ENCODE data around the gene DAAM2.

DAAM2 gene

GRCh38 chr6:39770446-39770845 is 21.7 kb upstream of the DAAM2 start:
- no peaks in the 10 kb centered on the region for H3K9me3 ChIP-seq (ENCODE audit: control insufficient read depth, low read length)
- H3K27me3 ChIP-seq (ENCODE audit: control insufficient read depth, insufficient read depth, low read length): no peaks in the 10 kb centered on the region
- no peak overlapping the region for H3K9ac ChIP-seq (ENCODE audit: low read length)
- H3K4me1 ChIP-seq (ENCODE audit: control insufficient read depth, insufficient read depth, low read length): peaks cover 6% of the 10 kb centered on the region
- no peak overlapping the region for H3K4me3 ChIP-seq (ENCODE audit: low read length)
- H3K36me3 ChIP-seq (ENCODE audit: control insufficient read depth, insufficient read depth, low read length): no peaks in the 10 kb centered on the region

GRCh38 chr6:39772559-39773273 is 19.5 kb upstream of the DAAM2 start:
- H3K9me3 ChIP-seq (ENCODE audit: control insufficient read depth, low read length): no peaks in the 10 kb centered on the region
- H3K9ac ChIP-seq (ENCODE audit: low read length): no peak overlapping the region
- H3K27me3 ChIP-seq (ENCODE audit: control insufficient read depth, insufficient read depth, low read length): no peaks in the 10 kb centered on the region
- H3K4me3 ChIP-seq (ENCODE audit: low read length): no peak overlapping the region
- no peaks in the 10 kb centered on the region for H3K36me3 ChIP-seq (ENCODE audit: control insufficient read depth, insufficient read depth, low read length)
- peaks cover 9% of the 10 kb centered on the region for H3K4me1 ChIP-seq (ENCODE audit: control insufficient read depth, insufficient read depth, low read length)

- Histone ChIP-seq H3K4me3 (ENCODE audit: low read length) (no peak overlapping the region), H3K4me1 (ENCODE audit: control insufficient read depth, insufficient read depth, low read length) (peaks cover 9% of the 10 kb centered on the region)
These were observed 18.4 kb upstream of the DAAM2 start for GRCh38 chr6:39773782-39774181.

GRCh38 chr6:39776581-39776980 is 15.6 kb upstream of the DAAM2 start:
- no peaks in the 10 kb centered on the region for H3K27me3 ChIP-seq (ENCODE audit: control insufficient read depth, insufficient read depth, low read length)
- peaks cover 9% of the 10 kb centered on the region for H3K4me1 ChIP-seq (ENCODE audit: control insufficient read depth, insufficient read depth, low read length)
- H3K36me3 ChIP-seq (ENCODE audit: control insufficient read depth, insufficient read depth, low read length): no peaks in the 10 kb centered on the region
- H3K9ac ChIP-seq (ENCODE audit: low read length): no peak overlapping the region
- no peaks in the 10 kb centered on the region for H3K9me3 ChIP-seq (ENCODE audit: control insufficient read depth, low read length)
- H3K4me3 ChIP-seq (ENCODE audit: low read length): no peak overlapping the region

More at GRCh38 chr6:39773782-39774181, 18.4 kb upstream of the DAAM2 start:
- Histone ChIP-seq H3K27me3 (ENCODE audit: control insufficient read depth, insufficient read depth, low read length) (no peaks in the 10 kb centered on the region), H3K9ac (ENCODE audit: low read length) (no peak overlapping the region), H3K9me3 (ENCODE audit: control insufficient read depth, low read length) (no peaks in the 10 kb centered on the region), H3K36me3 (ENCODE audit: control insufficient read depth, insufficient read depth, low read length) (no peaks in the 10 kb centered on the region)

GRCh38 chr6:39777218-39777617 is 15.0 kb upstream of the DAAM2 start:
- no peak overlapping the region for H3K9ac ChIP-seq (ENCODE audit: low read length)
- H3K27me3 ChIP-seq (ENCODE audit: control insufficient read depth, insufficient read depth, low read length): no peaks in the 10 kb centered on the region
- no peaks in the 10 kb centered on the region for H3K9me3 ChIP-seq (ENCODE audit: control insufficient read depth, low read length)
- H3K4me3 ChIP-seq (ENCODE audit: low read length): no peak overlapping the region
- no peaks in the 10 kb centered on the region for H3K36me3 ChIP-seq (ENCODE audit: control insufficient read depth, insufficient read depth, low read length)
- peaks cover 9% of the 10 kb centered on the region for H3K4me1 ChIP-seq (ENCODE audit: control insufficient read depth, insufficient read depth, low read length)

GRCh38 chr6:39777661-39778060 is 14.5 kb upstream of the DAAM2 start:
- Histone ChIP-seq H3K4me3 (ENCODE audit: low read length) (no peak overlapping the region), H3K9ac (ENCODE audit: low read length) (no peak overlapping the region)

GRCh38 chr6:39778581-39779255 is 13.5 kb upstream of the DAAM2 start:
- Histone ChIP-seq H3K27me3 (ENCODE audit: control insufficient read depth, insufficient read depth, low read length) (no peaks in the 10 kb centered on the region), H3K4me1 (ENCODE audit: control insufficient read depth, insufficient read depth, low read length) (peaks cover 9% of the 10 kb centered on the region), H3K4me3 (ENCODE audit: low read length) (no peak overlapping the region), H3K9me3 (ENCODE audit: control insufficient read depth, low read length) (no peaks in the 10 kb centered on the region), H3K9ac (ENCODE audit: low read length) (no peak overlapping the region), H3K36me3 (ENCODE audit: control insufficient read depth, insufficient read depth, low read length) (no peaks in the 10 kb centered on the region)

More at GRCh38 chr6:39777661-39778060, 14.5 kb upstream of the DAAM2 start:
- Histone ChIP-seq H3K9me3 (ENCODE audit: control insufficient read depth, low read length) (no peaks in the 10 kb centered on the region), H3K36me3 (ENCODE audit: control insufficient read depth, insufficient read depth, low read length) (no peaks in the 10 kb centered on the region), H3K27me3 (ENCODE audit: control insufficient read depth, insufficient read depth, low read length) (no peaks in the 10 kb centered on the region), H3K4me1 (ENCODE audit: control insufficient read depth, insufficient read depth, low read length) (peaks cover 9% of the 10 kb centered on the region)

GRCh38 chr6:39785281-39785680 is 6.9 kb upstream of the DAAM2 start:
- no peaks in the 10 kb centered on the region for H3K9me3 ChIP-seq (ENCODE audit: control insufficient read depth, low read length)
- no peaks in the 10 kb centered on the region for H3K4me1 ChIP-seq (ENCODE audit: control insufficient read depth, insufficient read depth, low read length)
- H3K27me3 ChIP-seq (ENCODE audit: control insufficient read depth, insufficient read depth, low read length): no peaks in the 10 kb centered on the region
- no peak overlapping the region for H3K4me3 ChIP-seq (ENCODE audit: low read length)
- H3K36me3 ChIP-seq (ENCODE audit: control insufficient read depth, insufficient read depth, low read length): no peaks in the 10 kb centered on the region
- H3K9ac ChIP-seq (ENCODE audit: low read length): no peak overlapping the region

GRCh38 chr6:39786649-39787048 is 5.5 kb upstream of the DAAM2 start:
- H3K27me3 ChIP-seq (ENCODE audit: control insufficient read depth, insufficient read depth, low read length): peaks cover under 1% of the 10 kb centered on the region
- no peaks in the 10 kb centered on the region for H3K36me3 ChIP-seq (ENCODE audit: control insufficient read depth, insufficient read depth, low read length)
- H3K4me1 ChIP-seq (ENCODE audit: control insufficient read depth, insufficient read depth, low read length): no peaks in the 10 kb centered on the region
- H3K9me3 ChIP-seq (ENCODE audit: control insufficient read depth, low read length): no peaks in the 10 kb centered on the region
- H3K4me3 ChIP-seq (ENCODE audit: low read length): no peak overlapping the region
- no peak overlapping the region for H3K9ac ChIP-seq (ENCODE audit: low read length)

GRCh38 chr6:39787322-39787721 is 4.9 kb upstream of the DAAM2 start:
- H3K36me3 ChIP-seq (ENCODE audit: control insufficient read depth, insufficient read depth, low read length): no peaks in the 10 kb centered on the region
- no peak overlapping the region for H3K9ac ChIP-seq (ENCODE audit: low read length)
- H3K9me3 ChIP-seq (ENCODE audit: control insufficient read depth, low read length): no peaks in the 10 kb centered on the region
- no peak overlapping the region for H3K4me3 ChIP-seq (ENCODE audit: low read length)
- H3K4me1 ChIP-seq (ENCODE audit: control insufficient read depth, insufficient read depth, low read length): no peaks in the 10 kb centered on the region
- H3K27me3 ChIP-seq (ENCODE audit: control insufficient read depth, insufficient read depth, low read length): peaks cover 7% of the 10 kb centered on the region

- H3K27me3 ChIP-seq (ENCODE audit: control insufficient read depth, insufficient read depth, low read length): peaks cover 30% of the 10 kb centered on the region
- no peak overlapping the region for H3K9ac ChIP-seq (ENCODE audit: low read length)
- no peaks in the 10 kb centered on the region for H3K9me3 ChIP-seq (ENCODE audit: control insufficient read depth, low read length)
- H3K36me3 ChIP-seq (ENCODE audit: control insufficient read depth, insufficient read depth, low read length): no peaks in the 10 kb centered on the region
- H3K4me1 ChIP-seq (ENCODE audit: control insufficient read depth, insufficient read depth, low read length): no peaks in the 10 kb centered on the region
- H3K4me3 ChIP-seq (ENCODE audit: low read length): no peak overlapping the region
These were observed 1.4 kb upstream of the DAAM2 start for GRCh38 chr6:39790772-39791171.

GRCh38 chr6:39791311-39791710 is 865 bp upstream of the DAAM2 start:
- H3K27me3 ChIP-seq (ENCODE audit: control insufficient read depth, insufficient read depth, low read length): peaks cover 30% of the 10 kb centered on the region
- H3K9ac ChIP-seq (ENCODE audit: low read length): no peak overlapping the region
- H3K9me3 ChIP-seq (ENCODE audit: control insufficient read depth, low read length): no peaks in the 10 kb centered on the region
- no peak overlapping the region for H3K4me3 ChIP-seq (ENCODE audit: low read length)
- H3K4me1 ChIP-seq (ENCODE audit: control insufficient read depth, insufficient read depth, low read length): no peaks in the 10 kb centered on the region
- H3K36me3 ChIP-seq (ENCODE audit: control insufficient read depth, insufficient read depth, low read length): no peaks in the 10 kb centered on the region
